ENCODE data around the gene OSBPL10.
"Not testable (repeated sequence)": the region's sequence is repeated elsewhere in the genome, so short reads cannot be mapped to it uniquely, and the experiment has no call there.

Gene OSBPL10

DNA sequence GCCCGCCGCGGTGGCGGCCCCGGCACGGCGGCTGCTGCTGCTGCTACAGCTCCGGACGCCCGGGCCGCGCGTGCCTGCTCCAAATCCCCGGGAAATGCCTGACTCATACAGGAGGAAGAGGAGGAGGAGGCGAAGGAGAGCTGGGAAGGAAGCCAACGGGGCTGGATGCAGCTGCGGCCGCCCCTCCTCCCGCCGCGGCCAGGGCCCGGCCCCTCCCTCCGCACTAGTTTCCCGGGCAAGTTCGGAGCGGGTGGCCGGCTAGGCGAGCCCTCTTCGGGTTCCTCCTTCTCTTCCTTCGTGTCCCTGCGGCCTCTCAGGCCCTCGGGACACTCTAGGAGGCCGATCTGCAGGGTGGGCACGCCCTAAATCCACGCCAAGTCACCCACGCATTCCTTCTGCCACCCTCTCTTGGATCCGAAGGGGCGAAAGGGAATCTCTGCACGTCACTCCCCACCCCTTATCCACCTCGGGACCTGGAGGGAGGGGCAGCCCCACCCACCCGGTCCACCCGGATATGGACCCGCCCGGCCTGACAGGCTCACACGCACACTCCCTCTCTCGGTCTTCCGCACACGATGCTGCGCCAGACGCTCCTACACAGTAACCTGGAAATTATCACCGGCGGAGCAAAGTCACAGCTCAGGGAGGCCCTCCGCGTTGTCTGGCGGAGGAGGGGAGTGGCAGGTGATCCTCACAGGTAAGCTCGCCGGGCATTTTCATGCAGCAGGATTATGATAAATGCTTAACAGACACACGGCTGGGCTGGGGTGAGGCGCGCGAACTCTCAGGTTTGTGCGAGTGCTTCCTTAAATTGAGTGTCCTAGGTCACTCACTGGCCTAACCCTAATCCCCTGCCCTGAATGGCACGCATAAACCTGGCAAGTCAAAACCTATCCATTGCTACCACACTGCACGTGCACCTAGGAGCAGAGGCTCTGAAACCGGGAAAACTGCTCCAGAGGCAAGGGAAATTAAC lies at the start of gene OSBPL10, which contains the start of gene ZNF860:
OSBPL10 (minus strand) TSS at position 57 of the 976 bp plus-strand sequence. CDS start 83 bp downstream, outside the sequence.
ZNF860 (plus strand) TSS at position 545 of the 976 bp plus-strand sequence. CDS start 7,330 bp downstream, outside the sequence.
- DNase-seq: peak; percentile 39

GRCh38 chr3:32026593-32026992 lies 45.5 kb upstream of the OSBPL10 start:
- no peak for DNase-seq

DNA sequence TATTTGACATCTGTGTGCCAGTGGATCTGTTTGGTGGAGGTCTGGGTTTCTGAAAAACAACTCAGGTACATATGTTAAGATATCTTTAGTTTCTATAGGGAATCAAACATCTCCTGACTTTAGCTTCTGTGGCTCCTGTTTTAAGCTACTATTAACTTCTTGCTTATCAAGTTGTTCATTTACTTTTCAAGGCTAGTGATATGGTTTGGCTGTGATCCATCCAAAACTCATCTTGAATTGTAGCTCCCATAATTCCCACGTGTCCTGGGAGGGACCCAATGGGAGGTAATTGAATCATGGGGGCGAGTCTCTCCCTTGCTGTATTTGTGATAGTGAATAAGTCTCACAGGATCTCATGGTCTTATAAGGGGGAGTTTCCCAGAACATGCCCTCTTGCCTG lies 41.9 kb upstream of the OSBPL10 start:
- DNase-seq: no peak

DNA sequence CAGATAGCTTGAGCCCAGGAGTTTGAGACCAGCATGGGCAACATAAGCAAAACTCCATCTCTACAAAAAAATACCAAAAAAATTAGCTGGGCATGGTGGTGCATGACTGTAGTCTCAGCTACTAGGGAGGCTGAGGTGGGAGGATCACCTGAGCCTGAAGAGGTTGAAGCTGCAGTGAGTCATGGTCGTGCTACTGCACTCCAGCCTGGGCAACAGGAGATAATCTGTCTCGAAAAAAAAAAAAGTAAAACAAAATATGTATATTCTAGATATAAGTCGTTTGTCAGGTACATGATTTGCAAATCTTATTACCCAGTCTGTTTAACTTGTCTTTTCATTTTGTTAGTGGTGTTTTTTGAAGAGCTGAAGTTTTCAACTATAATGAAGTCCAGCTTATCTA lies 40.7 kb upstream of the OSBPL10 start:
- no peak for DNase-seq

DNA sequence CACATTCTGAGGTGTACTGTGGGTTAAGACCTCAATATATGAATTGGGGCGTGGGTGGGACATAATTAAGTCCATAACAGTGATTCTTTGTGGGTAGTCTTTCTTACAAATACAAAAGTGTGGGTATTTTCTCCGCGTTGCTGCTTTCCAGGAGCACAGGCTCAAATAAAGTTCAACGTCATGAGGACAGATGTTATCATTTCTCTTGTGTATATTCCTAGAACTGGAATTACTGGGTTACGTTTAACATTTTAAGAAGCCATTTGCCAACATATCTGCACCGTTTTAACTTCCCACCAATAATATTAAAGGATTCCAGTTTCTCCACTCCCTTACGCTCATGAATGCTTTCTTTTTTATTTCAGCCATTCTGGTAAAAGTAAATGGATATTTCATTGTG lies 40.1 kb upstream of the OSBPL10 start:
- DNase-seq: no peak

DNA sequence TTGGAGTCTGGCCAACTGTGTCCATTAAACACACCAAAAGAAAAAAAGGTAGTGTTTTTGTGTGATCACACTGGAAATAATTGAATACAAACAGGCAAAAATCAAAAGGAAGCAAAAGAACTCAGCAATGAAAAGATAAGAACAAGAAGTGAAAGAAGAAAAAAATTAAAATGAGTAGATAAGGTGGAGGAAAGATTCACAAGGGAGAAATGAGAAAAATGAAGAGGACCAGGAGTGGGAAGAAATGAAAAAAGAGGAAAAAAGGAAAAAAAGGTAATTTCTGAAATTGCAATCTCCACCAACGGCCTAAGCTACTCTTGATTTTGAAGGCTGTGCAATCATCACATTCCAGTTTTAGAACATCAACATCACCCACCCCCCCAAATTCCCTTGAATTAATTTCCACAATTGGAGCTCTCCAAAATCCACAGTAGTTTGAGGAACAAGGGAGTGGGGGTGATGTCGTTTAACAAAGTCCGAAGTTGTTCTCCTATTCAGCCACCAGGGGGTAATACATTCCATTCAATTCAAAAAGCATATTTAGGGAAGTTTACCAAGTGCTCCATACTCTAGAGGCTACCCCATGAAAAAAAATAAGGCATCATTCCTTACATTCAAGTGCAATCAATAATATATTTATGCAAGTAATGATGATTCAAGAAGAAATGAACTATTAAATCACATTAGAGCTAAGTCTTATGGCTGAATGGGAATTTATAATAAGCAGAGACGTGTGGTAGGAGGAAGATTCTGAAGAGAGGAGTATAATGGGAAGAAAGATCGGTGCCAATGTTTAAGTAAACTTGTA lies 37.9 kb upstream of the OSBPL10 start:
- peak; percentile 40 for DNase-seq

- no peak for DNase-seq
Measured at GRCh38 chr3:32017286-32017685, 36.2 kb upstream of the OSBPL10 start.

DNA sequence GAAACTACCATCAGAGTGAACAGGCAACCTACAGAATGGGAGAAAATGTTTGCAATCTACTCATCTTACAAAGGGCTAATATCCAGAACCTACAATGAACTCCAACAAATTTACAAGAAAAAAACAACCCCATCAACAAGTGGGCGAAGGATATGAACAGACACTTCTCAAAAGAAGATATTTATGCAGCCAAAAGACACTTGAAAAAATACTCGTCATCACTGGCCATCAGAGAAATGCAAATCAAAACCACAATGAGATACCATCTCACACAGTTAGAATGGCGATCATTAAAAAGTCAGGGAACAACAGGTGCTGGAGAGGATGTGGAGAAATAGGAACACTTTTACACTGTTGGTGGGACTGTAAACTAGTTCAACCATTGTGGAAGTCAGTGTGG lies 34.6 kb upstream of the OSBPL10 start:
- not testable (repeated sequence) for DNase-seq

- DNase-seq: not testable (repeated sequence)
Measured at GRCh38 chr3:32010699-32011098, 29.6 kb upstream of the OSBPL10 start.

- no peak for DNase-seq
Measured at GRCh38 chr3:32009957-32010356, 28.9 kb upstream of the OSBPL10 start.

GRCh38 chr3:32009101-32009500 lies 28.0 kb upstream of the OSBPL10 start:
- no peak for DNase-seq

- no peak for DNase-seq
Measured at GRCh38 chr3:32004113-32004765, 23.2 kb upstream of the OSBPL10 start.

DNA sequence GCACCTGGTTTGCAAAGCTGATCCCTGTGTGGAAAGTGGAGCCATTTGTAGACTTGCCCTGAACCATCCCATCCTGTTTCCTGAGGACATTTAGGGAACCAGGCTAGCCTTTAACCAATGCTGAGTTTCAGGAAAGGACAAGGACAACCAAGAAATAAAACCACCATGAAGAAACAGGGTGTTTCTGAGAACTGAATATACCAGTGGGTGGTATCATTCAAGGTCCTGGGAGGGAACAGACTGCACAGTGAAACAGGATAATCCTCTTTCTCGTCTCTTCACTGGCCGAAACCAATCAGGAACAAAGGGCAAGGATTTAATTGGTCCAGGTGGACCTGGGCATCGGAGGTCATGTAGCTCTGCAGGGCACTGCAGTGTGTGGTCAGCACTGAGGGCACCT lies 22.3 kb upstream of the OSBPL10 start:
- DNase-seq: no peak

DNA sequence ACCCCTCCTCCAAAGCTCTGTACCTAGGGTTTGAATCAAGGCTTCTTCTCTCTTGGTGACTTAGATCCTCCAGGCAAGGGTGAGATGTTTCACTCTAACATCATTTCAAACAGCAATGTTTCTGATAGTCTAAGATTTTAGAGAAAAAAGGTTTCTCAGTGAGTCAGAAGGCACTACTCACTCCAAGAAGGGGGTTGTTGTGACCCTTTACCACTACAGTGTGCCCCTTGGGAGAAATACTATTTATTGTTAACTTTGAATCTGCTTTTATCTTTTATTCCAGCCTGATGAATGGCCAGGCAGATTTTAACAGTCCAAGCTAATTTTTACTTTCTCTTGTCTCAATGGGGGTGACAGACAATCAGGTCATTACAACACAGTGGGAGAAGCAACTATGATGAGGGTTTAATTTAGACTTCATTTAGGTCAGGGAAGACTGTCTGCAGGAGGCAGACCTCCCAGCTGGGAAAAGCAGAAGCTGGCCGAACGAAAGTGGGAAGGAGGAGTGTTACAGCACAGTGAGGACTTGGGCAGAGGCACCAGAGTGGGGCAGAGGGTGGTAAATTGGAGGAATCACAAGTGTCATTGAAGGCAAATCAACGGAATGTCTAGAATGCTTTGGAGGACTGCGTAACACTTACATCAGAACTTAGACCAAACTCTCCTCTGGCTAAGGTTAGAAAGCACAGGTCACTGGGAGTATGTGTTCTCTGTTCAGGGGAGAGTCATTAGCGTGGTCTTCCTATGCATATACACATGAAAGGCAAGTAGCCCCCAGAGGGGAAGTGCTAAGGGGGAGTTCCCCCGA lies 21.7 kb upstream of the OSBPL10 start:
- no peak for DNase-seq

- DNase-seq: no peak
Measured at GRCh38 chr3:32000877-32001276, 19.8 kb upstream of the OSBPL10 start.

DNA sequence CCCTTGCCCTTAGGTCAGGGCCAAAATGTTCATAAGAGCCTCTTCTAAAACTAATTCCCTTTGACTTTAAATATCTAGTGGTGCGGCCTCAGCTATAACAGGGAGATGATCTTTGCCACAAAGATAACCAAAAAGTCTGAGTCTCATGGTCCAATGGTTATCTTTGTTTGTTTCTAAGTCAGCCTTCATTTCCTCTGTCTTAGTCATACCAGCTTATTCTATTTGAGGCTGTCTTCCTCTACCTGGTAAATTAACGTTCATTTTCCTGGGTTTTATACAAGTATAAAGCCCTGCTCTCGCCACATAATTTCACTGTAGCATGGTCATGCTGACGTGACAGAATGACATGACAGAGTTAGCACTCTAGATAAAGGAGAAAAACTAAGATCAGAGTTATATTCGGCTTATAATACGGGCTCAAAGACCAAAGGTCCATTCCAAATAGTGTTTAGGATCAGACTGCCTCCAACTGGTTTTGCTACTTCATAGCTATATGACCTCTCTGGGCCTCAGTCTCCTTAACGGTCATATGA lies 18.9 kb upstream of the OSBPL10 start:
- no peak for DNase-seq

GRCh38 chr3:31997500-31997899 lies 16.4 kb upstream of the OSBPL10 start:
- DNase-seq: no peak

DNA sequence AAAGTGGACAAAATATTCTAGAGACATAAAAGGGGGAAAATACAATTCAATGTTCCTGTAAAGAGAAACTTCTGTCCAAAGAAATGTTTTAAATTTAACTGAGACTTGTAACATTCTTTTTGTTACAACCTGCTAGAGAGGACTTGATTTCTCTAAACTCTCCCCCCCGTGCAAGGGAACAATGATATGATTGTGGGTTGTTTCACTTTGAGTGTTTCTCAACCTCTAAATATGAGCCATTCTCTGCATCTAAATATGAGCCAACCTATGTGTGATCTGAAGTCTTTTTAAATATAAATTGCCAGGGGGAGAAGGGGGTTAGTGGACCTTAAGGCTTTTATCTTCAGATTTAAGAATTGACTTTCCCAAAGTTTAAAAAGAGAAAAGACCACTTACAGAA lies 15.1 kb upstream of the OSBPL10 start:
- DNase-seq: no peak

DNA sequence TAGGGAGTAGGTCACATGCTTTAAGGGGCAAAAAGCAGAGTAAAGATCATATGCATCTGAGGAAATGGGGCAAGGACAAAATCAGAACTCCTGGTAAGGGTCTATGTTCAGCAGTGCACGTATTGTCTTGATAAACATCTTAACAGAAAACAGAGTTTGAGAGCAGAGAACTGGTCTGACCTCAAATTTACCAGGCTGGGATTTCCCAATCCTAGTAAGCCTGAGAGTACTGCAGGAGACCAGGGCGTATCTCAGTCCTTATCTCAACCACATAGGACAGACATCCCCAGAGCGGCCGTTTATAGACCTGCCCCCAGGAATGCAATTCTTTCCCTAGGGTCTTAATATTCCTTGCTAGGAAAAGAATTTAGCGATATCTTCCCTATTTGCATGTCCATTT lies 14.0 kb upstream of the OSBPL10 start:
- DNase-seq: not testable (repeated sequence)

GRCh38 chr3:31993843-31994242 lies 12.8 kb upstream of the OSBPL10 start:
- no peak for DNase-seq

GRCh38 chr3:31992995-31993394 lies 11.9 kb upstream of the OSBPL10 start:
- DNase-seq: not testable (repeated sequence)

GRCh38 chr3:31988271-31988670 lies 7.2 kb upstream of the OSBPL10 start:
- DNase-seq: no peak
